ENCODE results near the gene PRPS1. TPM values are rescaled to one million over a fixed set of nuclear protein-coding genes. Genes with fewer than 3 reads are reported as not detected.
"Not testable (repeated sequence)": the region's sequence is repeated elsewhere in the genome, so short reads cannot be mapped to it uniquely, and the experiment has no call there.

PRPS1 gene
- total RNA-seq, 2 experiments from 2014 or later: 68.9 to 73.4 TPM

DNA sequence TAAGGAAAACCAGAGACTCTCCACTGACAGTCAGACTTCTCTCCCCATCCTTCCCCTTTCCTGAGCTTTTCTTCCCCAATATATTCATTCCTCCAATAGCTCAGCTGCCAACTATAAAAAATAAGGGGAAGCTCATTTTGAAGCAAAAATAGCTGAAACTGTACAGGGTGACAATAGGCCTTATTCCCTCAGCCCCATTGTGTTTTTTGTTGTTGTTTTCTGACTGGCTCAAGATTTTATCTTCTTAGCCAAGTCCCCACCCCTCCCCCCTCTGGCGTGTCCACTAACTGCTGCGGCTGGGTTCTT lies 26.2 kb downstream of the PRPS1 start:
- Mint-ChIP-seq H3K27me3 (no peaks in the 10 kb centered on the region), H3K9me3 (no peaks in the 10 kb centered on the region), H3K4me1 (peaks cover 14% of the 10 kb centered on the region), H3K27ac (no peak overlapping the region), H3K4me3 (no peak overlapping the region), H3K36me3 (ENCODE audit: low read depth) (peaks cover 14% of the 10 kb centered on the region)
- DNase-seq: no peak
- POLR2A ChIA-PET: no interaction called here
- CTCF ChIA-PET: interaction anchor here (0.9 to 2.8 kb wide), 11 partner anchors 10 to 126 kb away, joined by 3 to 10 read pairs (median 4); partner anchors contain the start of gene NCBP2L

- POLR2A ChIA-PET: no interaction called here
- peak overlapping the region; percentile 73 for H3K27ac Mint-ChIP-seq
Measured at GRCh38 chrX:107654872-107655761, 26.8 kb downstream of the PRPS1 start.

GRCh38 chrX:107656978-107657377 lies 28.7 kb downstream of the PRPS1 start:
- no peak overlapping the region for H3K4me3 Mint-ChIP-seq

More at GRCh38 chrX:107654872-107655761, 26.8 kb downstream of the PRPS1 start:
- H3K4me3 Mint-ChIP-seq: no peak overlapping the region
- CTCF ChIA-PET: interaction anchor here (0.6 to 2.8 kb wide), 12 partner anchors 10 to 125 kb away, joined by 3 to 10 read pairs (median 4); partner anchors contain the start of gene NCBP2L
- peak; percentile 70 for DNase-seq
- no peaks in the 10 kb centered on the region for H3K27me3 Mint-ChIP-seq
- peaks cover 14% of the 10 kb centered on the region for H3K4me1 Mint-ChIP-seq
- H3K36me3 Mint-ChIP-seq (ENCODE audit: low read depth): peaks cover 9% of the 10 kb centered on the region
- H3K9me3 Mint-ChIP-seq: no peaks in the 10 kb centered on the region

GRCh38 chrX:107658660-107659059 lies 30.4 kb downstream of the PRPS1 start:
- no peak for DNase-seq
- H3K36me3 Mint-ChIP-seq (ENCODE audit: low read depth): peaks cover 3% of the 10 kb centered on the region
- H3K27ac Mint-ChIP-seq: peak overlapping the region; percentile 46
- CTCF ChIA-PET: interaction anchor here (0.7 to 3.9 kb wide), 5 partner anchors 9 to 121 kb away, joined by 3 to 21 read pairs (median 4); no protein-coding TSS in a partner anchor
- H3K4me3 Mint-ChIP-seq: no peak overlapping the region
- peaks cover 14% of the 10 kb centered on the region for H3K4me1 Mint-ChIP-seq
- no peaks in the 10 kb centered on the region for H3K27me3 Mint-ChIP-seq
- no peaks in the 10 kb centered on the region for H3K9me3 Mint-ChIP-seq
- POLR2A ChIA-PET: no interaction called here

More at GRCh38 chrX:107656978-107657377, 28.7 kb downstream of the PRPS1 start:
- H3K27me3 Mint-ChIP-seq: no peaks in the 10 kb centered on the region
- H3K9me3 Mint-ChIP-seq: no peaks in the 10 kb centered on the region
- H3K36me3 Mint-ChIP-seq (ENCODE audit: low read depth): peaks cover 3% of the 10 kb centered on the region
- ChIA-PET POLR2A (no interaction called here), CTCF (interaction anchor here (1.5 to 3.9 kb wide), 3 partner anchors 16 to 121 kb away, joined by 3 to 21 read pairs (median 15); partner anchors contain the start of genes NCBP2L and TSC22D3)
- peaks cover 14% of the 10 kb centered on the region for H3K4me1 Mint-ChIP-seq
- H3K27ac Mint-ChIP-seq: no peak overlapping the region
- no peak for DNase-seq

DNA sequence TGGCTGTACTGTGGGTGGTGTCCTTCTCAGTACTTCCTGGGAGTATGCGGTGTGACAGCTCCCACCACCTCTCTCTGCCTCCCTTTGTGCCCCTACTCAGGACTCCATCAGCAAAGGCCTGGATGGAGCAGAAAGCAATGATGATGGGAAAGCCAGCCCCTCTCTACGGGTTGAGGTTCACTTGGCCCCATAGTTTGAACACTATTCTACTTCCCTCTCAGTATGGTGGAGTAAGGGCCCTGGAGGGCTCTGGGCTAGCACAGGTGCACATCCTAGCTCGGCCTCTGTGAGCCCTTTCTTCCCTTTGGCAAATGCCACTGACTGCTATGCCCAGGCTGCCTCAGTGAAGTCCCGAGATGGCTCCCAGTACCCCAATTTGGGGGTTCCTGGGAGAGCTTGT lies 31.0 kb downstream of the PRPS1 start:
- no peaks in the 10 kb centered on the region for H3K9me3 Mint-ChIP-seq
- H3K27ac Mint-ChIP-seq: no peak overlapping the region
- CTCF ChIA-PET: interaction anchor here (0.7 to 4.0 kb wide), 12 partner anchors 9 to 121 kb away, joined by 3 to 25 read pairs (median 4); partner anchors contain the start of genes NCBP2L and TSC22D3
- POLR2A ChIA-PET: no interaction called here
- DNase-seq: no peak
- H3K36me3 Mint-ChIP-seq (ENCODE audit: low read depth): peaks cover 3% of the 10 kb centered on the region
- no peaks in the 10 kb centered on the region for H3K27me3 Mint-ChIP-seq
- no peak overlapping the region for H3K4me3 Mint-ChIP-seq
- peaks cover 14% of the 10 kb centered on the region for H3K4me1 Mint-ChIP-seq

DNA sequence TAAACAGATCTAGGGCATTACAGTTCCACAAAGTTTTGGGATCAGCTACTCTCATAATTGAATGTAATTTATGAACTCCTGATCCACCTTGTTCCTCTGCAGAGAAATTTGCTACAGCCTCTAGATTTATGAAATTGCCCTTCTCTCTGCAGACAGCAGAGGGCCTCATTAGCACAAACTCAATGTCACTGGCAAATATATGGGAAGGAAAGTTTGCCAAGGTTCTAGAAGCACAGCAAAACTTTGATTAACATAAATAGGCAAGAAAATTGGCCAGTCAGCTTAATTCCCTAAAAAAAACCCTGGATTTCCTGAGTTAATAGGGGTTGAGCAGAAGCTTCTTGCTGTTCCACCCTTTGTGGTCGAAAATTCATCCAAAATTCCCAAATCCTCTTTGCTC lies 31.5 kb downstream of the PRPS1 start:
- peak; percentile 25 for DNase-seq
- Mint-ChIP-seq H3K9me3 (no peaks in the 10 kb centered on the region), H3K36me3 (ENCODE audit: low read depth) (peaks cover 3% of the 10 kb centered on the region), H3K4me3 (no peak overlapping the region), H3K27me3 (no peaks in the 10 kb centered on the region), H3K4me1 (peaks cover 9% of the 10 kb centered on the region), H3K27ac (no peak overlapping the region)
- ChIA-PET POLR2A (no interaction called here), CTCF (interaction anchor here (1.1 to 4.0 kb wide), 10 partner anchors 9 to 120 kb away, joined by 3 to 25 read pairs (median 5); partner anchors contain the start of genes NCBP2L and TSC22D3)

DNA sequence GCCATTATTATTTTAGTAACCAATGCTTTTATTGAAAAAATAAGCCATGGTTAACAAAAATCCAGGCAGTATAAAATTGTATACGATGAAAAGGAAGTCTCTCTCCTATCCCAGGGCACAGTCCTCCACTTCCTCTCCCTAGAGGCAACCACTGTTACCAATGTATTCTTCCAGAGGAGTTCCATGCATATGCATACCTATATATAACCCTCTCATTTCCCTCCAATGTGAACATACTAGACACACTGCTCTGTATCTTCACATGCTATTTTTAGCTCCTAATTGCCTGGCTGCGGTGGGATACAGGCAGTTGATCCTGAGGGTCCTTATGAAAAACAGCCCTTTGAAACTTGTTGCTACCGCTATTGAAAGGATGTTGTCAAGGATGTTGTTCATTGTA lies 33.8 kb downstream of the PRPS1 start:
- ChIA-PET POLR2A (no interaction called here), CTCF (interaction anchor here (3.6 to 4.0 kb wide), 2 partner anchors 10 to 114 kb away, joined by 20 to 25 read pairs; partner anchors contain the start of genes NCBP2L and TSC22D3)
- Mint-ChIP-seq H3K27ac (no peak overlapping the region), H3K27me3 (no peaks in the 10 kb centered on the region), H3K4me3 (no peak overlapping the region), H3K9me3 (no peaks in the 10 kb centered on the region), H3K4me1 (peaks cover under 1% of the 10 kb centered on the region), H3K36me3 (ENCODE audit: low read depth) (peaks cover 2% of the 10 kb centered on the region)
- DNase-seq: no peak

DNA sequence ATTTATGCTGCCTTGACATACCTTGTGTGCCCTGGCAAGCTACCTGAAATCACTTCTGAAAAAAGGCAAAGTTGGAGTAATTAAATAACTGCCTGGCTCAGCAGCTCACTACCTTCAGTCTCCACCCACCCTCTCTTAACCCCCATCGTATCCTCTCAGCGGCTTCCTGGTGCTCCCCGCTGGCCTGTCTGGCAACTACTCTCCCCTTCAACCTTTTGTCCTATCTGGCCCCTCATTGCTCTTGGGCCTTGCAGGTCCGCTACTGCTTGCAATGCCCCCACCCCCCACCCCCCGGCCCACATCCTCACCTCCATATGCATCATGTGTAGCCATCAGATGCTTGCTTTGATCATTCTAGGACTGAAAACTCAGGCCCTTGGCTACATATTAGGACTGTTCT lies 34.5 kb downstream of the PRPS1 start:
- Mint-ChIP-seq H3K36me3 (ENCODE audit: low read depth) (peaks cover 6% of the 10 kb centered on the region), H3K9me3 (no peaks in the 10 kb centered on the region), H3K27me3 (no peaks in the 10 kb centered on the region), H3K4me1 (peaks cover 3% of the 10 kb centered on the region), H3K4me3 (no peak overlapping the region), H3K27ac (no peak overlapping the region)
- ChIA-PET POLR2A (interaction anchor here (0.6 kb wide), 1 partner anchor 122 kb away, joined by 3 read pairs; no protein-coding TSS in a partner anchor), CTCF (interaction anchor here (1.2 to 4.0 kb wide), 3 partner anchors 10 to 114 kb away, joined by 4 to 25 read pairs (median 20); partner anchors contain the start of genes NCBP2L and TSC22D3)
- no peak for DNase-seq

- Mint-ChIP-seq H3K27me3 (no peaks in the 10 kb centered on the region), H3K9me3 (no peaks in the 10 kb centered on the region), H3K27ac (no peak overlapping the region), H3K4me1 (peaks cover 13% of the 10 kb centered on the region), H3K4me3 (no peak overlapping the region), H3K36me3 (ENCODE audit: low read depth) (peaks cover 8% of the 10 kb centered on the region)
- DNase-seq: no peak
- POLR2A ChIA-PET: no interaction called here
- CTCF ChIA-PET: interaction anchor here (0.6 to 1.5 kb wide), 3 partner anchors 12 to 668 kb away, joined by 3 read pairs; no protein-coding TSS in a partner anchor
Measured at GRCh38 chrX:107666931-107667330, 38.6 kb downstream of the PRPS1 start.

- peaks cover 8% of the 10 kb centered on the region for H3K36me3 Mint-ChIP-seq (ENCODE audit: low read depth)
- CTCF ChIA-PET: interaction anchor here (0.8 to 1.4 kb wide), 3 partner anchors 8 to 55 kb away, joined by 3 to 5 read pairs (median 3); no protein-coding TSS in a partner anchor
Measured at GRCh38 chrX:107667426-107667825, 39.1 kb downstream of the PRPS1 start.

DNA sequence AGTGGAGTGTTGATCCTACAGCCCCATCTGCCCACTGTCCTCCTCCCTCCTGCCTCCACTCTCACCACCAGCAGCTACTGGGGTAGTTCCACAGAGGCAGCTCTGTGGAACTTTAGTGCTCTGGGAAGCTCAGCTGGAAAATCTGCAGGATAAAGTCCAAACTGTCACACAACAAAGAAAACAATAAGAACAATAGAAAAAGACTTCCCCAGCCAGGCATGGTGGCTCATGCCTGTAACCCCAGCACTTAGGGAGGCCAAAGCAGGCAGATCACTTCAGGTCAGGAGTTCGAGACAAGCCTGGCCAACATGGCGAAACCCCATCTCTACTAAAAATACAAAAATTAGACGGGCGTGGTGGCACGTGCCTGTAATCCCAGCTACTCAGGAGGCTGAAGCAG lies 40.4 kb downstream of the PRPS1 start:
- not testable (repeated sequence) for H3K4me3 Mint-ChIP-seq; DNase-seq; H3K9me3 Mint-ChIP-seq; H3K27me3 Mint-ChIP-seq; H3K27ac Mint-ChIP-seq; H3K36me3 Mint-ChIP-seq (ENCODE audit: low read depth)
- peaks cover 25% of the 10 kb centered on the region for H3K4me1 Mint-ChIP-seq
- ChIA-PET POLR2A (interaction anchor here (0.7 kb wide), 1 partner anchor 73 kb away, joined by 5 read pairs; no protein-coding TSS in a partner anchor), CTCF (interaction anchor here (1.0 to 1.6 kb wide), 3 partner anchors 9 to 108 kb away, joined by 3 to 5 read pairs (median 4); partner anchors contain the start of gene NCBP2L)

More at GRCh38 chrX:107667426-107667825, 39.1 kb downstream of the PRPS1 start:
- peaks cover 15% of the 10 kb centered on the region for H3K4me1 Mint-ChIP-seq
- DNase-seq: no peak
- H3K27ac Mint-ChIP-seq: peak overlapping the region; percentile 73
- no peaks in the 10 kb centered on the region for H3K9me3 Mint-ChIP-seq
- no peak overlapping the region for H3K4me3 Mint-ChIP-seq
- H3K27me3 Mint-ChIP-seq: no peaks in the 10 kb centered on the region
- POLR2A ChIA-PET: no interaction called here

GRCh38 chrX:107669261-107669660 lies 41.0 kb downstream of the PRPS1 start:
- POLR2A ChIA-PET: no interaction called here
- Mint-ChIP-seq H3K27ac (no peak overlapping the region), H3K27me3 (no peaks in the 10 kb centered on the region), H3K9me3 (no peaks in the 10 kb centered on the region), H3K4me3 (no peak overlapping the region), H3K36me3 (ENCODE audit: low read depth) (peaks cover 8% of the 10 kb centered on the region), H3K4me1 (peaks cover 27% of the 10 kb centered on the region)
- no peak for DNase-seq
- CTCF ChIA-PET: interaction anchor here (1.0 to 1.6 kb wide), 2 partner anchors 16 to 108 kb away, joined by 3 to 4 read pairs; partner anchors contain the start of gene NCBP2L
